GM18499 (cell line): ENCODE measurements around the gene FGF2.
A peak's percentile ranks its signal among the peaks of the same experiment; 100 is the strongest.
"Not testable (repeated sequence)": the region's sequence is repeated elsewhere in the genome, so short reads cannot be mapped to it uniquely, and the experiment has no call there.

Source experiments
- ATAC-seq: cut with Tn5 transposase; IDR thresholded peaks from one replicate; pipeline ENCODE4 v1.9.1; 2021; ENCODE audit warnings: moderate number of reproducible peaks; ENCODE audit not compliant: insufficient read depth, unreplicated experiment

FGF2 gene

GRCh38 chr4:122826553-122827257 is at the start of gene FGF2:
FGF2 (plus strand) TSS chr4:122826831; CDS start chr4:122827175, 344 bp downstream.
- ATAC-seq: peak; percentile 0

- ATAC-seq: no peak
Observed at GRCh38 chr4:122776916-122777315, 49.7 kb upstream of the FGF2 start.

DNA sequence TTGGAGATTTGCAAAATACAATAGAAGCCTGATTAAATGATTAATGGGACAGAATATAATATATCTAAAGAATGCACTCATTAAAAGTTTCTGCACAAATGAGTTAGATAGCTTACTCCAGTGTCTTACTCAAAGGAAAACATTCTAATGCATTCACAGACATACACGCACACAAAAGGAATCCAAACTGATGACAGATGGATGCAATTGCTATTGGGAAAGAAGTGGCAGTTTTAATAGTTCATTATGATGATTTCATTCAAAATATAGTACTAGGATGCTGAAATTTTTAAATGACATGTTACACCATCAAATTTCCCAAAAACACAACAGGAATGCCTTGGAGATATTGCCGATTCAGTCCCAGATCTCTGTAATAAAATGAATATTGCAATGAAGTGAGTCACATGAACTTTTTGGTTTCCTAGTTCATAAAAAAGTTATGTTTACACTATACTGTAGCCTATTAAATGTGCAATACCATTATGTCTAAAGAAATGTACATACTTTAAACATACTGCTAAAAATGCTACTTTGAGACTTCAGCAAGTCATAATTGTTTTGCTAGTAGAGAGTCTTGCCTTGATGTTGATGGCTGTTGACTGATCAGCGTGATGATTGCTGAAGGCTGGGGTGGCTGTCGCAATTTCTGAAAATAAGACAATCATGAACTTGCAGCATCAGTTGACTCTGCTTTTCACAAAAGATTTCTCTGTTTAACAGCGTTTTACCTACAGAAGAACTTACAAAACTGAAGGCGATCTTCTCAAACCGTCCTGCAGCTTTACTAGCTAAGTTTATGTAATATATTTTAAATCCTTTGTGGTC is 48.6 kb upstream of the FGF2 start:
- ATAC-seq: no peak

DNA sequence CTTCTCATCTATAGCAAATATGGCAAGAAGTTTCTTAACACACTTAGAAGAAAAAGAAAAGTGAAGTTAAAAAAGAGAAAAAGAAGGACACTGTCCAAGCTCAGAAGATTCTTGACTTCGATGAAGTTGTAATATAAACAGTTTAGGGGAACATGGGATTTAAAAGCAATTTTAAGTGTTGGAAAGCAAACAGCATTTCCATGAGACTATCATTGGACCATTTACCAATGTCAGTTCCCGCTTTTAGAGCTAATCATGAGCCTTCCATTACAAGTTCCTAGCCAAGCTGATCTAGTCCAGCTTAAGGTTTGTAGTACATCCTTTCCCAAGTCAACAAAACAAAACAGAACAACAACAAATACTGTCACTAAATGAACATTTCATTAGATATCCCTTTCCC is 45.1 kb upstream of the FGF2 start:
- ATAC-seq: no peak

- no peak for ATAC-seq
Observed at GRCh38 chr4:122783301-122784215, 43.1 kb upstream of the FGF2 start.

DNA sequence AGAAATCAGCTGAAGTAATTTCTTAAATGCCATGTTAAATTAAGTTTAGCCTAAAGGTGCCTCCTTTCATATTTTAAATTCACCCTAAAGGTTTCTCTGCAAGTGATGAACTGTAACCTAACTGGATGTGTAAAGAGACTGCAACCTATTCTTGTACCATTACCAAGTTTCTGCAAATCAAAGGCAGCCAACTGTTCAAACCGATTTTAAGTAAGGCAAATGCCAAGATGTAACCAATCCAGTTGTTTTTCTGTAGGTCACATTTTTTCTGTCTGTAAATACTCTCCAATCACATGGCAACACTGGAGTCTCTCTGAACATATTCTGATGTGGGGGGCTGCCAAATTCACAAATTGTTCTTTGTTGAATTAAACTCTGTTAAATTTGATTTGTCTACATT is 42.4 kb upstream of the FGF2 start:
- ATAC-seq: no peak

GRCh38 chr4:122785099-122785498 is 41.5 kb upstream of the FGF2 start:
- no peak for ATAC-seq

- not testable (repeated sequence) for ATAC-seq
Observed at GRCh38 chr4:122786296-122786695, 40.3 kb upstream of the FGF2 start.

DNA sequence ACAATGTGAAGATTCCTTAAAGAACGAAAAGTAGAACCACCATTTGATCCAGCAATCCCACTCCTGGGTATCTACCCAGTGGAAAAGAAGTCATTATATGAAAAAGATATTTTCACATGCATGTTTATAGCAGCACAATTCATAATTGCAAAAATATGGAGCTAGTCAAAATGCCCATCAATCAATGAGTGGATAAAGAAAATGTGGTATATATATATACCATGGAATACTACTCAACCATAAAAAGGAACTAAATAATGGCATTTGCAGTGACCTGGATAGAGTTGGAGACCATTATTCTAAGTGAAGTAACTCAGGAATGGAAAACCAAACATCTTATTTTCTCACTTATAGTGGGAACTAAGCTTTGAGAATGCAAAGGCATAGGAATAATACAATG is 39.7 kb upstream of the FGF2 start:
- not testable (repeated sequence) for ATAC-seq

- ATAC-seq: no peak
Observed at GRCh38 chr4:122787940-122788339, 38.7 kb upstream of the FGF2 start.

- no peak for ATAC-seq
Observed at GRCh38 chr4:122788935-122789334, 37.7 kb upstream of the FGF2 start.

- no peak for ATAC-seq
Observed at GRCh38 chr4:122793811-122794210, 32.8 kb upstream of the FGF2 start.

DNA sequence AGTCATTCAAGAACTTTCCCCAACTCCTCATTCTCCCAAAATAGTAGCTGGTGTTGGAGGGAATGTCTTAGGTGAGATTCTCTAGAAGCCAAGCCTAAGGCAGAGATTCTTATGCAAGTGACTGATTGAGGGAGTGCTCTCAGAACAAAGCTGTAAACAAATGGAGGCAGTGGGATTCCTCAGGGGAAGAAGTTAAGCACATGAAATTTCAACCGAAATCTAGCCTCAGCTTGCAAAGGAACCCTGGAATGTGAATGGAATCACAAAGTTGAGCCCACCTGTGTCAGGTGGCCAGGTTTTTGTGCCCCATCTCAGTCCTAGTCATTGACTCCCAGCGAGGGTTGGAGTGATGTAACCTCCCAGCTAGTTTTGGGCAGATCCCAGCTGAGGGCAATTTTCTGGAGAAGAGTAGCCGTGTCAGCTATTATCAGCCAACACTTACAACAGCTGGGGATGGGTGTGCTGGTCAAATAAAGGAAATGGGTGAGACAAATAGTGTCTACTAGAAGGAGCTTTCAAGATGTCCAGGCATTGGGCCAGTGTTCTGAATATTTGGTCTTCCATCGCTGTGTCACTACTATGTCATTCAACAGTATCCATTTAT is 29.7 kb upstream of the FGF2 start:
- no peak for ATAC-seq

DNA sequence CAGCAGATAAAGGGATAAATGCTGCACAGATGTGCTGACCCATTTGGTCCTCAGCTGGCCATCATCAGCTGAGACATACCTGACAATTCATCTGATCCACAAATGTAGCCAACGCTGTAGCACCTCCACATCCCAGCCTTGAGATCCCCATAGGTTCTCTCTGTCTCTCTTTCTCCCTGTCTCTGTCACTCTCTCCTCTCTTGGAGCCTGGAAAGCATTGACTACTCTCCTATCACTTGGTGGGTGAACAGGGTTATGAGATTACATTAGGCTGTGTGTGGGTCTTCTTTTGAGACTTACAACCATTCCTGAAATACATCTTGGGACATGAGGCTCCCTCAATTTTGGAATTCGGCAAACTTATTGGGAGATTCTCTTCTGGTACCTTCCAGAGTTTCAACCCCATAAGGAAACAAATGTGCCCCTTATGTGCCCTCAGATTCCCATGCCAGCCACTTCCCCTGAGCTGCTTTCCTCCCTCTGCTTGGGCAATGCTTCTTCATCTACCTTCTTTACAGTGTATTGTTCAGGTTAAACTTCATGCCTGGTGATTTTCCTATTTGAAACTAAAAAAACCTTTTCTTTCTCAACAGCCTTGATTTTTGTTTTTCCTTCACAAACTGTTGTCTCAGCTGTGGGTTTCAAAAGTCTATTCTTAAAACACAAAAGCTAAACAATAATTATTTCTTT is 29.1 kb upstream of the FGF2 start:
- no peak for ATAC-seq

DNA sequence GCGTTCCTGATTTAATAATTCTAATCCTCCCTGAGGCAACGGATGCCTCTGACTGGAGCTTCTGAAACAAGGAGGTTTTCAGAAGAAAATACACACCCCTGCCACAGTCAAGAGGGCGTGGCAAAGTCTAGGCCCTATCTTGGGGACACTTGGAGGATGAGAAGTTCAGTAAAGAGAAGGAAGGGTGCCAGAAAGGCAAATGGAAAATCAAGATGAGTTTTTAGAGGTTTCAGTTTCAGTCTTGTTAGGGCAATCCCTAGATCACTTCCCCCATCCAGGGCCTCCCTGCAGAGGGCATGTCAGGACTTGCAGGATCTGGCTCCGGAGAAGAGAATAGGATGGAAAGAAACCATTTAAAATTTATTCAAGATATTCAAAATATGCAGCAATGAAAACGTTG is 28.5 kb upstream of the FGF2 start:
- no peak for ATAC-seq

- no peak for ATAC-seq
Observed at GRCh38 chr4:122798917-122799316, 27.7 kb upstream of the FGF2 start.

DNA sequence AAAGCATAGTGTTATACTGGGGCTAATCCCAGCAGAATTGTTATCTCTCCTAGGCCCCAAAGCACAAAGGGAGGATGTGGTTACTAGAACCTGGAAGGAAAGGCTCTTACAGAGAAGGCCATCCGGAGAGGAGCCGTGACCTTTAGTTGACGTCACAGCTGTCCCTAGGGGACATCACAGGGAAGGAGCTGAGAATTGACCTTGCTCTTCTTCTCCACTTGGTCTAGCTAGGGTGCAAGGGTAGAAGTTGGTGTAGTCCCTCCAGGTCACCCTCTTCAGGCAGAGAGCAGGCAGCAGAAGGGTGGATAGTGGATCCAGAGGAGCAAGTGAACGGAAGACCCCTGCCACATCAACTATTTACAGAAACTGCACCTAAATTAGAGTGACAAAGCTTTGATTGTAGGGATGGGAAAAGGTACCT is 22.8 kb upstream of the FGF2 start:
- no peak for ATAC-seq

DNA sequence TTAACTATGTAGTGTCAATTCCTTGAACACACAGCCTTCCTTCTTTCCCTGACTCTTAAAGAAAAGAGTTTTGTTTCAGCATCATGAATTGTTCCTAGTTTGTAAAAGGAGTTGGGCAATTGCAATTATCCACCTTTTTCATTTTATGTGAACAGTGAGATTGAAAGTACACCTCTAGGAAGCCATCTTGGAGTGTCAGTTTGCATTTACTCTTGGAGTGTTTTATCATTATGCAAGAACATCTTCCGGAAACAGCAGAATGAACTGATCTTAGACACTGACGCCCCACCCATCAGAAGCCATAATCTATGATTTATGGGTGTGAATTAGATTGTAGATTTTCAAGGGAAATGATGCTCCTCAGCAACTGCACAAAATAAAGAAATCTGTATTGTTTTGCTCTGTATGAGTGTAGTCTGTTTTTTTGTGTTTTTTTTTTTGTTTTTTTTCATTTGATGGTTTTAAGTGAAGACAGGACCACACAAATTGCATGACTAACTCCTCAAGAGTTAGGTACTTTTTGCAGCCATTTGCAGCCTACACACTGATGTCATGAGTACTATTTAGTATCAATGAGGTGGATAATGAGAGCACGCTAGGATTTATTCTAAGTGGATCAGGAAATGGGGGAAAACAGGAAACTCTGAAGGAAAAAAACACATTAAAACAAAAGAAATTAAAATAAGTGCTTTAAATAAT is 19.5 kb upstream of the FGF2 start:
- ATAC-seq: no peak

GRCh38 chr4:122810669-122811068 is 16.0 kb upstream of the FGF2 start:
- ATAC-seq: no peak
